ENCODE measurements around the gene PPFIBP1.

PPFIBP1 gene

DNA sequence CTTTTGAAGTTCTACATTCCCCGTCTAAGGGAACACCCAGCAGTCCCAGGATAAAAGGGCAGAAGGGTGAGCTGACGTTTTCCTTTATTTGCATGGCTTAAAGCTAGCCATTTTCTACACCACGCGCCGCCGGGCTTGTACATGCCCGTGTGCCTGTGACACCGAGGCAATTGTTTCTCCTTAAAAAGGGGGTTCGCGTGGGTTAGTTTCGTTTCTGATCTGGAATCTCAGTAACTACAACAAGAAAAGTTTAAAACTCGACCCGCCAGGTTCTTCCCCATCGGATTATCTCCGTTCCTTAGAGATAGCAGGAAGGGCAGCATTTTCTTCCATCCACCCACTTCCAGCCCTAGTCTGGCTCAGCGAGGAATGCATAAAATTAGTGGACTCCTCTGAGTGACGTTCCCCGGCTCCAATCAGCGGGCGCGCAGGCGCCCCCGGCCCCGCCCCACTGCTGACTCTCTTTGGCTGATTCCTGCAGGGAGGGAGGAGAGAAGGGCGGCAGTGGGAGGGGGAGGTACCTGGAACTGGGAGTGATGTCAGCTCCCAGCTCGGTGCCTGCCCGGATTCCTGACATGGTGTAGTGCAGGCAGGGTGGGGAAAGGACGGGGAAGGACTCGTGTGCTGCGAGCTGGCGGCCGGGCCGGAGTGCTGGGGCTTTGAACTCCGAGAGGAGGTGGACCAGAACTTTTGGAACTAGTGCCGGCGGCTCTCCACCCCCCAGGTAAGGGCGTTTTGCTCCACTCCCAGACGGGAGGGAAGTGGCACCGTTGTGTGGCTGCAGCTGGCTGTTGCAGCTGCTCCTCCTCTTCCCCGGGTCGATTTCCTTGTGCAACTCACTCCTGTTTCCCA is at the start of gene PPFIBP1:
Gene PPFIBP1, plus strand, starts transcription at position 565 of the 852 bp plus-strand sequence. CDS start 109,191 bp downstream, outside the sequence.
- DNase-seq (ENCODE audit: low spot score) = peak; percentile 99

DNA sequence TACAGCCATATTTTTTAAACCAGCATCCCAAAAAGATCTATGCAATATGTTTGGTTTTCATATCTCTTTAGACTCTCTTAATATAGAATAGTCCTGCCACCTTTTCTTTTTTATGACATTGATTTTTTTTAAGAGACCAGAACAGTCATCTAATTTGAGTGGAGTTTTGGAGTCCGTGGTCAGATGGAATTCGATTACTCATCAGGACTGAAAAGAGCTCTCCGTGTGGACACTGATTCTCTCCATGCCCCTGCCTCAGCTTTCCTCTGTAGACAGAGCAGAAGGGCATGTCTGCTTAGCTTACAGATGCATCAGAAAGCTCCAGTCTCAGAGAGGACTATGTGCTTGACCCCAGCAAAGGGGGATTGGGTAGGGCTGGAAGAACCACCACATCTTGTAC is 49.7 kb upstream of the PPFIBP1 start:
- no peak for DNase-seq (ENCODE audit: low spot score)

DNA sequence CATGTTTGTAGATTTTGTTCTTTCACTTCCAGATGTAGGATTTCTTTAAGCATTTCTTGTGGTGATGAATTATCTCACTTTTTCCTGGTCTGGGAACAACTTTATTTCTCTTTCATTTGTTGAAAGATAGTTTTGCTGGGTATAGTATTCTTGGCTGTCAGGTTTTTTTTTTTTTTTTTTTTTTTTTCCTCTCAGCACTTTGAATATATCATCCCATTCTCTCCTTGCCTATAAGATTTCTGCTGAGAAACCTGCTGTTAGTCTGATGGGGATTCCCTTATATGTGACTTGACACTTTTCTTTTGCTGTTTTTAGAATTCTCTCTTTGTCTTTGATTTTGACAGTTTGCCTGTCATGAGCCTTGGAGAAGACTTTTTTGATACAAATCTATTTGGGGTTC is 47.0 kb upstream of the PPFIBP1 start:
- DNase-seq (ENCODE audit: low spot score) = no peak

DNA sequence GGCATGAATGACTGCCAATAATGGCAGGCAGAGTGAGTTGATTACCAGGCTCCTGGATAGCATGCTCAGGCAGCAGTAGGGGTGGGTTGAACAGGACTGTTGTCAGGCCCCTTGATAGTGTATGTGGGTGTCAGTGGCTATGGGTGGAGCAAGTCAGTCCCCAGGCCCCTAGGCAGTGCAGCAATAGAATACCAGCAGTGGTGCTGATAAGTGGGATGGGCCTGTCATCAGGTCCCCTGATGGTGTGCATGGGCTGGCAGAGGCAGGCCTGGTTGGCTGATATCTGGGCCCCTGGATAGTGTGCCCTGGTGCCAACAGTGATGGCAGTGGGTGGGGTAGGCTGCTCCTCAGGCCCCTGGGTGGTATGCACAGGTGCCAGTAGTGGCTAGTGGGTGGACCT is 45.1 kb upstream of the PPFIBP1 start:
- DNase-seq (ENCODE audit: low spot score) = no peak

DNA sequence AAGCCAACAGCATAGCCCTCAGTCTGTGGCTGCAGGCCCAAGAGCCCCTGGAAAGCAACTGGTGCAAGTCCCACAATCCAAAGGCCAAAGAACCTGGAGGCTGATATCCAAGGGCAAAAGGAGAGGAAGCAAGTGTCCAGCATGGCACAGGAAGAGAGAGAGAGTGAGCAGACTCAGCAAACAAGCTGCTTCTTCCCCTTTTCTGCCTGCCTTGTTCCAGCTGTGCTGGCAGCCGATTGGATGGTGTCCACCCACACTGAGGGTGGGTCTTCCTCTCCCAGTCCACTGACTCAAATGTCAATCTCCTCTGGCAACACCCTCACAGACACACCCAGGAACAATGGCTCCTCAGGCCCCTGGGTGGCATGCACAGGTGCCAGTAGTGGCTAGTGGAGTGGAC is 44.0 kb upstream of the PPFIBP1 start:
- no peak for DNase-seq (ENCODE audit: low spot score)

GRCh38 chr12:27486961-27487360 is 37.0 kb upstream of the PPFIBP1 start:
- DNase-seq (ENCODE audit: low spot score) = no peak

DNA sequence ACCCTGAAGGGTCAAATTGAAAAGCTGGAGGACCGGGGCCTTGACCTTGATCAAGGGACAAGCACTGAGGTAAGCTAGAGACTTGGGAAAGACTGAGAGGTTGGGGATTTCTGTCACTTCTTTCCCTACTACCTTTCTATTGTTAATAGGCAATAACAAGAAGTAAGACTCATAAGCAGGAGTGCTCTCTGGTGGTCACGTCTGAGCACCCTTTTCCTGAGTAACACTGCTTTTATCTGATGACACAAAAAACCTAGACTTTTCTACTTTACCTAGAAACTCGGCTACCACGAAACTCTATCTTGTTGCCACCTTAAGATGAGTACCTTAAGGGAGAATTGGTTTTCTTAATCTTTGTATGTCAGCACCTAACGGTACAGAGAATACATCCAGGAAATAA is 35.5 kb upstream of the PPFIBP1 start:
- no peak for DNase-seq (ENCODE audit: low spot score)

GRCh38 chr12:27491226-27491625 is 32.8 kb upstream of the PPFIBP1 start:
- DNase-seq (ENCODE audit: low spot score) = no peak

- no peak for DNase-seq (ENCODE audit: low spot score)
These were observed 30.6 kb upstream of the PPFIBP1 start for GRCh38 chr12:27493260-27493940.

- DNase-seq (ENCODE audit: low spot score) = no peak
These were observed 26.6 kb upstream of the PPFIBP1 start for GRCh38 chr12:27497446-27497845.

DNA sequence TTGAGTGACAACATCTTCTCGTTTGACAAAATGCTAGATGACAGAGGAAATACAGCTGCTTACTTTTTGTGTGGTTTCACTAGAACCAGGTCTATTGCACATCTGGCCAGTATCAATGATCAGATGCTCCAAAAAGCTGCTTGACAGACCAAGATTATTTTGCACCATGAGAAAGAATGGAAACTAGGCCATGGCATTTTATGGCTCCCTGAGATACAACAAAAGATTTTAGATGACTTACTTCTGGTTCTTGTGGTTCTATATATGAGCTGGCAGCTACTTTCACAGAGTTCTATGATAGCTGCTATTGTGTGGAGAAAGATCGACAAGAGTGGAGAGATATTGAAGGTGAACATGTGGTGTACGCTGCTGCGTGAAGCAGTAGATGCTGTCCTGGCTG is 25.9 kb upstream of the PPFIBP1 start:
- DNase-seq (ENCODE audit: low spot score) = no peak

GRCh38 chr12:27498761-27499160 is 25.2 kb upstream of the PPFIBP1 start:
- no peak for DNase-seq (ENCODE audit: low spot score)

GRCh38 chr12:27499377-27499776 is 24.6 kb upstream of the PPFIBP1 start:
- DNase-seq (ENCODE audit: low spot score) = no peak

DNA sequence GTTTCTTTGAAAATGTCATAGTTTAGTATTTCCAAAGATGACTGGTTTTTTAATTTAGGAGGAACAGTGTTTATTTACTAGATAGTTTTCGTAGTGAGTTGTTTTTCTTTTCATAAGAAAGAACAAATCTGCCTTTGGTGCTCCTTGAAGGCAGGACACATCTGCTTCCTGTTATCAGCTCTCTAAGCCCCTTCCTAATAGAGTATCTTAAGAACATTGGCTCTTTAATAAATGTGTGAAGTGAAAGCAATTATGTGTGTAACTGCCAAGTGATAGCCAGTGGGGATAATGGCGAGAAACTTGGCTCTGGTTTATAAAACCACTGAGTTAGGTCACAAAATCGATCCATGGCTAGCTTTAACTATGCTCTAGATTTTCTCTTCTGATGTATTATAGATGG is 23.5 kb upstream of the PPFIBP1 start:
- DNase-seq (ENCODE audit: low spot score) = no peak

- no peak for DNase-seq (ENCODE audit: low spot score)
These were observed 22.0 kb upstream of the PPFIBP1 start for GRCh38 chr12:27502021-27502435.

DNA sequence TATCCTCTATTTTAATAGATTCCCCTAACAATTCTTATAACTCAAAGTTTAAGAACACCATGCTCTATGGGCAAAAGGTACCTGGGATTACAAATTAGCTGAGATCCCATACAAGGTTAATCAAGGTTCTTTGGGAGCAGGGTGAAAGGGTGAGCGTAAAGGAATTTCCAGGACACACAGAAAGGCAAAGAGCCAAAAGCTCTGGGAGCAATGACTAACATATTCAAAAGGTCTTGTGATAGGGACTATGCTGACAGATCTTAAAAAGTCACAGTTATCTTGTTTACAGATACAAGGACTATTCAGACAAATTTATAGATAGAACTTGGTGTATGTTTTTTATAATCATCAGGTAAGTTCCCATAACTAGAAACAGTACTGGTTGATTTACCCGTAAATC is 19.5 kb upstream of the PPFIBP1 start:
- DNase-seq (ENCODE audit: low spot score) = no peak

DNA sequence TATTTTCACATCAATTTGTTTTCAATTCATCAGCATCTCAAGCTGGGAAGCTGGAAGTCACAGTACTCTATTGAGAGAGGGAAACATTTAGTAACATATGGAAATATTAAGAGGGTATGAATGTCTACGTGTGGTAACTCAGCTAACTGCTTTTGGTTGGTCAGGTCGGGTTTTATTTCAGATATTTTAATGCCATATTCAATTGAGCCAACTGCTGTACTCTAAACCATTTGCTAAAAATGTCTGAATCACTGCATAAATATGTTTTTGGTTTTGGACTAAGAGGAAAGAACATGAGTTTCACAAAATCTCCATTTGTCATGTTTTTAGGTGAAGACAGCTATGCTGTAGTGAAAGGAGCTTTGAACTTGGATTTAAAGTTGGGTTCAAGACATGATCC is 18.9 kb upstream of the PPFIBP1 start:
- DNase-seq (ENCODE audit: low spot score) = no peak

DNA sequence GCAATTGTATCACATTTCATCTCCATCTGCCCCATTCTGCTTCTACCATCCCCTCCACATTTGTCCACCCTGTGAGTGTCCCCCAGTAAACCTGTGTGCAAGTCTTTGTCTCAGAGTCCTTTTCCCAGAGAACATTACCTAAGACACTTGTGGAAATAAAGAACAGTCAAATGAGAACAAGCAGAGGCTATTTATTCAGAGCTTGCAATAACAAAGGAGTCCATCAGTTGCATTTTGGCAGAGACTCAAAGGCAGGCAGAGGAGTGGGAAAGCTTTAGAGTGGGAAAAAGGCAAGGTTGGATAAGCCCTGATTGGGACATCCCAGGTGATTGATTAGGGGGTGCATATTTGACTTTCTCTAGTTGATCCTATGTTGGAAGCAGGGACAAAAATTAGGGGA is 18.2 kb upstream of the PPFIBP1 start:
- DNase-seq (ENCODE audit: low spot score) = no peak

DNA sequence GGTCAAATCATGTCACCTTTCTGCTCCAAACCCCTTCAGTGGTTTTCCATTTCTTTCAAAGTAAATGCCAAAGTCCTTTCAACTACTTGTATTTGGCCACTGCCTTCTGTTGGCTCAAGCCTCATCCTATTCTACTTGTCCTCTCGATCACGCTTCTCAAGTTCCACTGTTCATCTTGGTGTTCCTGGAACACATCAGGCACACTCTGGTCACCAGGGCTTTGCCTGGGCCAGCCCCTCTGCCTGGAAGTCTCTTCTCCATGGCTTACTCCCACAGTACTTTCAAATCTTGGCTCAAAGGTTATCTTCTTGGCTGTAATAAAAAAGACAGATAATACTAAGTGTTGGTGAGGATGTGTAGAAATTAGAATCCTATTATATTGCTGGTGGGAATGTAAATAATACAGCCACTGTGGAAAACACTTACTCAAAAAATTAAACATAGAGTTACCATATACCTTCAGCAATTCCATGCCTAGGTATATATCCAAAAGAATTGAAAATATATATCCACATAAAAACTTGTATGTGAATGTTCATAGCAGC is 17.3 kb upstream of the PPFIBP1 start:
- no peak for DNase-seq (ENCODE audit: low spot score)

DNA sequence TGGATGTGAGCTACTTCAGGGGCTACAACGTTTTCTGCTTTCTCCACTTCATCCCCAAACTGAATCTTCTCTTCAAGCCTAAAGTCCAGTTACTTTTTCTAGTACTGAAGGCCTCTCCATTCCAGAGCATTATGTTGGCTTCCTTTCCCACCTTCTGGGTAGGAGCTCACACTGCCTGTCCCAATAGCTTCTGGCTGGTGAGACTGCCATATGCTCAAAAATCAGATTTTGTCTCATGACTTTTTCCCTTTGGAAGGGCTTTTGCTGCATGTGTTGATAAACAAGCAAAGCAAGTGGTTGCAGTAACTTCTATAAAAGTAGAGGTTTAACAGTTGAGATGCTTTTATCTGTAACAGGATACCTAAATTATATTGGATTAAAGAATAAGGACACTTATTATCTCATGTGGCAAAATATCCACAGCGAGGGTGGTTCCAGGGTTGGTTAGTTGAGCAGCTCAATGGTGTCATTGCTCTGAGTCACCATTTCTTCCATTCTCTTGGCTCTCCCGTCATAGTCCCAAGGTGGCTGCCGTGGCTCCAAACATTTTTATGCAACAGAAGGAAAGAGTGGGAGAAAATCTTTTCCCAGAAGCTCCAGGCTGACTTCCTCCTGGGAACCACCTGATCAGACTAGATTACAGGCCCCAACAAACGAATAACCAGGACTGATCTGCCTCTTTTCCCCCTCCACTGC is 15.1 kb upstream of the PPFIBP1 start:
- no peak for DNase-seq (ENCODE audit: low spot score)

DNA sequence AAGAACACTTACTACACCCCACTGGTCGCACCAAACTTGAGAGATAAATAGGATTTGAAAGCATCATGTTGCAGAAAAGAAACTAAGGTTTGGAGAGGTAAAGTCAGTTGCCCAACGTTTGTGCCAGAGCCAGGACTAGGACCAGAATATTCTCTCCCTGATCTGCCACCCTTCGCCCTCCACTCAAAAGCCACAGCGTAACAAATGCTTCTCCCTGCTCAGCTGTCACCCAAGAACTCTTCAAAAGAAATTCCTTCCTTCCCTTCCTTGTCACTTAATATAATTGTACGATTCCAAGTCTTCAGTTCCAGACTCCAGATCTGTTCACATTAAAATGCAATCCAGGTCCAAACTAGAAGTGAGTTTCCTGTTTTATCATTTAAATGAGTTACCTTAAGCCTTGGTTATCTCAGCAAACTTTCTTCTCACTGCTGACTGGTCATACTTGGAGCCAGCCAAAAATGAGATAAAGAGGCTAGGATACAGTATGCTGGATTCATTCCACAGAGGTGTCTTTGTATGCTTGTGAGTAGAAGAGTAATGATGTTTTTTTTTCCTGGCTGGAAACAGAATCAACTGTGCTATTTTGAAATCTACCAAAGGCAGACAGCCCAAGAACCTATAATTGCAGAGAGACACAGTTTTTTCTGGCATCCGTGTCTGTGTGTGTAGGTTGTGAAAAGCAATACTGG is 12.8 kb upstream of the PPFIBP1 start:
- no peak for DNase-seq (ENCODE audit: low spot score)

DNA sequence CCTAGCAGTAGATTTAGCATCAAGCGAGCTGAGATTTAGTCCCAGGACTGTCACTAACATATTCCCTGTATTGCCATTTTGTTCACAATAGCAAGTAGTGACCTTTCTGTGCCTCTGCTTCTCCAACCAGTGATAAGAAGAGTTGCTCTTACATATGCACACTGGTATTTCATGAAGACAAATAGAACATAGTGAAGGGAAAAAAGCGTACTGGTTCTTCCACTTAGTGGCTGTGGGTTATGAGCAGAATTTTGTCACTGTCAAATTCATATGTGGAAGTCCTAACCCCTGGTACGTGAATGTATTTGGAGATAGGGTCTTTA is 12.3 kb upstream of the PPFIBP1 start:
- no peak for DNase-seq (ENCODE audit: low spot score)

Data from CD4-positive, alpha-beta T cell treated with Interleukin-2 at 100 ng/mL for 4 hours (primary cell).